Testis (tissue), 5 donors: ENCODE data around the gene GSAP. TPM values are rescaled to one million over a fixed set of nuclear protein-coding genes. Genes with fewer than 3 reads are reported as not detected.
"Not testable (repeated sequence)": the region's sequence is repeated elsewhere in the genome, so short reads cannot be mapped to it uniquely, and the experiment has no call there.

Experiments used
- DNase-seq: peaks from one replicate; pipeline ENCODE4 v3.0.0-alpha.2; 2019
- H3K27ac ChIP-seq, 2 donors: fragments of 200-600 bp; sonication (generic); one replicate each; pipeline ENCODE4 v1.5.1; 2019
- H3K27me3 ChIP-seq: fragments of 200-600 bp; sonication (generic); one replicate; pipeline ENCODE4 v1.5.1; 2019
- H3K36me3 ChIP-seq: fragments of 200-600 bp; sonication (generic); one replicate; pipeline ENCODE4 v1.5.1; 2017; ENCODE audit warnings: low read depth; ENCODE audit errors: missing control alignments
- H3K4me1 ChIP-seq: fragments of 200-600 bp; sonication (generic); one replicate; pipeline ENCODE4 v1.5.1; 2019
- H3K4me3 ChIP-seq, 2 donors: fragments of 200-600 bp; sonication (generic); one replicate each; pipeline ENCODE4 v1.5.1; 2017 to 2019
- H3K9me3 ChIP-seq: fragments of 200-600 bp; sonication (generic); one replicate; pipeline ENCODE4 v1.5.1; 2017
- POLR2A ChIP-seq: fragments of 450-650 bp; IDR thresholded peaks from one replicate; pipeline ENCODE4 v1.6.1; 2017; ENCODE audit warnings: antibody characterized with exemption, mild to moderate bottlenecking, moderate library complexity
- WGBS, 2 donors: methylation state at CpG; one replicate each; pipeline ENCODE4 v1.1.5; 2018; 5-methylcytosine and 5-hydroxymethylcytosine counted together
- intact Hi-C: fragments of 100-400 bp; cut with DNase I; formaldehyde crosslinking; loops from one replicate; pipeline ENCODE4 v1.15.1; 2023; ENCODE audit warnings: low total_unique reads
- long read RNA-seq, 2 donors: transcript quantifications; one replicate each; lab custom pipeline, GENCODE V29; 2026
- polyA plus RNA-seq: library from polyadenylated mRNA; stranded (reverse); fragments of 350-450 nt; fragmentation: Illumina TruSeq; extraction: RNeasy Lipid Tissue Mini Kit (QIAGEN cat#74804); gene quantifications from one replicate; pipeline ENCODE4 v1.2.3, GENCODE V29; 2014; ENCODE audit warnings: low read depth, low replicate concordance; ENCODE audit not compliant: insufficient read depth
- total RNA-seq, 2 donors: library from RNA; depleted of rRNA; stranded (reverse); fragments of >200 nt; gene quantifications; one replicate each; pipeline ENCODE4 v1.2.3, GENCODE V29; 2016
- TF ChIP-seq, protein P1 (sequence below), 3 experiments: fragments of 450-650 bp in 2 of 3; fragments of 200-600 bp in 1 of 3; sonication (generic) in 1 of 3; IDR thresholded peaks; one replicate each; pipeline ENCODE4 v1.5.1; 2016 to 2019; ENCODE audit warnings: antibody characterized with exemption in 3 of 3, mild to moderate bottlenecking in 2 of 3, moderate library complexity in 1 of 3

GSAP gene, protein sequence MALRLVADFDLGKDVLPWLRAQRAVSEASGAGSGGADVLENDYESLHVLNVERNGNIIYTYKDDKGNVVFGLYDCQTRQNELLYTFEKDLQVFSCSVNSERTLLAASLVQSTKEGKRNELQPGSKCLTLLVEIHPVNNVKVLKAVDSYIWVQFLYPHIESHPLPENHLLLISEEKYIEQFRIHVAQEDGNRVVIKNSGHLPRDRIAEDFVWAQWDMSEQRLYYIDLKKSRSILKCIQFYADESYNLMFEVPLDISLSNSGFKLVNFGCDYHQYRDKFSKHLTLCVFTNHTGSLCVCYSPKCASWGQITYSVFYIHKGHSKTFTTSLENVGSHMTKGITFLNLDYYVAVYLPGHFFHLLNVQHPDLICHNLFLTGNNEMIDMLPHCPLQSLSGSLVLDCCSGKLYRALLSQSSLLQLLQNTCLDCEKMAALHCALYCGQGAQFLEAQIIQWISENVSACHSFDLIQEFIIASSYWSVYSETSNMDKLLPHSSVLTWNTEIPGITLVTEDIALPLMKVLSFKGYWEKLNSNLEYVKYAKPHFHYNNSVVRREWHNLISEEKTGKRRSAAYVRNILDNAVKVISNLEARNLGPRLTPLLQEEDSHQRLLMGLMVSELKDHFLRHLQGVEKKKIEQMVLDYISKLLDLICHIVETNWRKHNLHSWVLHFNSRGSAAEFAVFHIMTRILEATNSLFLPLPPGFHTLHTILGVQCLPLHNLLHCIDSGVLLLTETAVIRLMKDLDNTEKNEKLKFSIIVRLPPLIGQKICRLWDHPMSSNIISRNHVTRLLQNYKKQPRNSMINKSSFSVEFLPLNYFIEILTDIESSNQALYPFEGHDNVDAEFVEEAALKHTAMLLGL
- total RNA-seq (10 to 100 TPM; 14.6 to 16.2 TPM), polyA plus RNA-seq (6.0 TPM)
- long read RNA-seq, donor 1: 0 reads
- long read RNA-seq, donor 2: 0 reads

DNA sequence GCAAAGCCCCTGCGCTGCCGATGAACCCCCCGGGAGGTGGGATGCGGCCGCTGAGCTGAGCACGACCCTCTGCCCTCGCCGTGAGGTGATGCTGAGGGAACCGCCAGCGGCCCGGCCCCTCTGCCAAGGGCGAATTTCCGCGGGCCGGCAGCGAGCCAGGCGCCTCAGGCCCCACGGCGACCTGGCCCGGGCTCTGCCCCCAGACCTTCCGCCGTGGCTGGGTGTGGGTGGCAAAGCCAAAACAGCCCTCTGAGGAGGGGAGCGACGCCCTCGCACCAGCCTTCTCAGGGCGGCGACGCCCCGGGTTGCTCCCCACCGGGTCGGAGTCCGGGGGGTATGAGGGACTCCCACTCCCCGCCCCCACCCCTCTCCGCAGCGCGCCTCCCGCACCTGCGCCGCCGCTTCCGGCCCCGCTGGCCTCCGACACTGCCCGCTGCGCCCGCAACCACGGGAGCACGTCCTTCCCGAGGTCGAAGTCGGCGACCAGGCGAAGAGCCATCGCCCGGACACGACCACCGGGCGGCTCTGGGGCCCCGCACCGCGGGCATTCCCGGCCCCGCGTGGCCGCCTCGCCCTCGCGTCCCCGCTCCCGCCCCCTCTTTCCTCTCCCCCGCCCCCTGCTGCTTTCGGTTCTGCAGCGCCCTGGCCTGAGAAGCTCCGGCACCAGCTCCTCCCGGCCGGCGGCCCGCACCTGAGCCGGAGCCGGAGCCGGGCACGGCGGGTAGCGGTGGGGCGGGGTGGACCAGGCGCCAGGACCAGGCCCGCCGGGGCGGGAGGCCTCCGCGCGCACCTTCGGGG is at the start of gene GSAP:
TSS of gene GSAP (minus strand) at position 527 of the 798 bp plus-strand sequence. CDS start at position 499, 28 bp downstream.
- intact Hi-C loops: no loop called here
- DNase-seq: peak; percentile 66
- 0% methylated on average over 64 of the region's 93 CpGs; no CpG with 5 or more reads in 1 of the 2 donors for WGBS, 2 donors
- TF ChIP-seq, protein P1, sequence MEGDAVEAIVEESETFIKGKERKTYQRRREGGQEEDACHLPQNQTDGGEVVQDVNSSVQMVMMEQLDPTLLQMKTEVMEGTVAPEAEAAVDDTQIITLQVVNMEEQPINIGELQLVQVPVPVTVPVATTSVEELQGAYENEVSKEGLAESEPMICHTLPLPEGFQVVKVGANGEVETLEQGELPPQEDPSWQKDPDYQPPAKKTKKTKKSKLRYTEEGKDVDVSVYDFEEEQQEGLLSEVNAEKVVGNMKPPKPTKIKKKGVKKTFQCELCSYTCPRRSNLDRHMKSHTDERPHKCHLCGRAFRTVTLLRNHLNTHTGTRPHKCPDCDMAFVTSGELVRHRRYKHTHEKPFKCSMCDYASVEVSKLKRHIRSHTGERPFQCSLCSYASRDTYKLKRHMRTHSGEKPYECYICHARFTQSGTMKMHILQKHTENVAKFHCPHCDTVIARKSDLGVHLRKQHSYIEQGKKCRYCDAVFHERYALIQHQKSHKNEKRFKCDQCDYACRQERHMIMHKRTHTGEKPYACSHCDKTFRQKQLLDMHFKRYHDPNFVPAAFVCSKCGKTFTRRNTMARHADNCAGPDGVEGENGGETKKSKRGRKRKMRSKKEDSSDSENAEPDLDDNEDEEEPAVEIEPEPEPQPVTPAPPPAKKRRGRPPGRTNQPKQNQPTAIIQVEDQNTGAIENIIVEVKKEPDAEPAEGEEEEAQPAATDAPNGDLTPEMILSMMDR (IDR thresholded peaks at IDR 0.05): no peak
- Histone ChIP-seq H3K4me3 (peak within 1 kb of the TSS; percentile 86 to 87), H3K27ac (peak within 1 kb of the TSS; percentile 83 to 88), H3K36me3 (no peaks in the 10 kb centered on the region), H3K27me3 (no peaks in the 10 kb centered on the region), H3K9me3 (no peaks in the 10 kb centered on the region), H3K4me1 (no peaks in the 10 kb centered on the region)

DNA sequence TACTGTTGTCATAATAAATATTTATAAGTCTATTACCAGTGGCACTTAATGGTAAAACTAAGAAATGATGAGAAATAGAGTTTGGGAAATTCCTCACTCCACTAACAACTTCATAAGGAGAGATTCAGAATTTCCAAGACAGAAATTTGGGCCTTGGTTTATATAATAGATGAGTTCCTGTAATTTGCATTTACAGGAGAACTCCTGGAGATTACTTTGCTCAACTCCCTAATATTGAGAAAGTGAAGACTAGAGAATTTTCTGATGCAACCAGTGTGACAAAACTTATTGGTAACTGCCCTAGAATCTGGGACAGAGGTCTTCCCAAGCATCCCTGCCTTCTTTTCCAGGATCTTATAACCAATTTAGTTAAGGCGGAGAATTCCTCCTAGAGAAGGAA is 49.1 kb upstream of the GSAP start:
- intact Hi-C loops: no loop called here
- Histone ChIP-seq H3K36me3 (no peaks in the 10 kb centered on the region), H3K4me3 (no peak overlapping the region), H3K27ac (no peak overlapping the region), H3K9me3 (no peaks in the 10 kb centered on the region), H3K4me1 (no peaks in the 10 kb centered on the region), H3K27me3 (no peaks in the 10 kb centered on the region)
- WGBS, 2 donors: 97 to 100% methylated on average over 1 of the region's 1 CpG
- no peak for TF ChIP-seq POLR2A
- TF ChIP-seq, protein P1 (IDR thresholded peaks at IDR 0.05): no peak
- DNase-seq: no peak

DNA sequence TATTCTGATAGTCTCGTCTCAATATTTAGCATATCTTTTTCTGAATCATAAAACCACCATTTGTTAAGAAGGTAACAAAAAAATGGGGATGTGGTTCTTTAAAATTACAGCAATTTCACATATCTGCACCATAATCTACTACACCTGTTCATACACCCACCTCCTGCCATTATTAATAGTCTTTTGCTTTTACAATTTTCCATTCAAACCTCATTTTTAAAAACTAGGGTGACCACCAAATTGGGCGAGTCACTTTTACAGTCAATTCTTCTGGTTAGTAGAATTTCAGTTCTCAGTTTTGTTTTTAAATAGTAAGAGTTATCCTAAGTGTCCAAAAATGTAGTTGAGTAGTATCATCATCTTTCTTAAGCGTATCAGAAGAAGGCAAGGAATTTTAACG is 48.4 kb upstream of the GSAP start:
- TF ChIP-seq, protein P1 (IDR thresholded peaks at IDR 0.05): no peak
- TF ChIP-seq POLR2A: no peak
- WGBS, 2 donors: 90 to 94% methylated on average over 4 of the region's 4 CpGs
- Histone ChIP-seq H3K27ac (no peak overlapping the region), H3K36me3 (no peaks in the 10 kb centered on the region), H3K9me3 (no peaks in the 10 kb centered on the region), H3K27me3 (no peaks in the 10 kb centered on the region), H3K4me1 (no peaks in the 10 kb centered on the region), H3K4me3 (no peak overlapping the region)
- intact Hi-C loops: no loop called here
- no peak for DNase-seq

DNA sequence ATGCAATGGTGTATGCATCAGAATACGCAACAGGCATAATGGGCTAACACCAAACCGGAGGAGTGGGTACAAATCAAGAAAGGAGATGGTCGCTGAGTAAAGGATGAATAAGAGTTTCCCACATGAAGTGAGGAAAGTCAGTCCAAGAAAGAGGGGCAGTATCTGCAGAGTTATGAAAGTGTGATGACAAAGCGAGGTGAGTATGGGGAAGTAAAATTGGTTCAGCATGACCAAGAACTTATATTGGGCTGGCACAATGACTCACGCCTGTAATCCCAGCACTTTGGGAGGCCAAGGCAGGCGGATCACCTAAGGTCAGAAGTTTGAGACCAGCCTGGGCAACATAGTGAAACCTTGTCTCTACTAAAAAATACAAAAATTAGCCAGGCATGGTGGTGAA is 47.5 kb upstream of the GSAP start:
- H3K9me3 ChIP-seq, intact Hi-C loops, H3K27me3 ChIP-seq, H3K4me3 ChIP-seq, H3K4me1 ChIP-seq, H3K36me3 ChIP-seq, H3K27ac ChIP-seq, DNase-seq: not testable (repeated sequence)
- 86 to 91% methylated on average over 6 of the region's 6 CpGs for WGBS, 2 donors
